Measurements from ENCODE around the gene ANKDD1A.

DNA sequence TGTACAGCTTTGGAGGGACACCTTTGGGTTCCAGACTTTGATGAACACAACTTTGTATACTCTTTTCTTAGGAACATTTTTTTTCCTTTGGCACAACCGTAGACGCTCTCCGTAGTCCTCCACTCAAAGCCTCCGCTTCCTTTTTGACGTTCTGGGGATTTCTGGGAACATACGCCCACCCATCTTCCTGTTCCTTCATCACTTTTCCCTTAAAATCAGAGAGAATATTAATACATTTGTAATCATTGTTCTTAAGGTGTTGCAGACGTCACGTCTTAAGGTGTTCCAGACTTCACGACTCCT, 78.4 kb downstream of the ANKDD1A start:
- no peak for TF ChIP-seq TAF1 (IDR thresholded peaks at IDR 0.05; ENCODE audit: borderline replicate concordance, insufficient read depth, low read length)
- no peak; the same call in 1 of the 2 replicates for TF ChIP-seq POLR2AphosphoS5 (IDR thresholded peaks at IDR 0.05; ENCODE audit: low read depth, low read length)
- TF ChIP-seq, protein P1, sequence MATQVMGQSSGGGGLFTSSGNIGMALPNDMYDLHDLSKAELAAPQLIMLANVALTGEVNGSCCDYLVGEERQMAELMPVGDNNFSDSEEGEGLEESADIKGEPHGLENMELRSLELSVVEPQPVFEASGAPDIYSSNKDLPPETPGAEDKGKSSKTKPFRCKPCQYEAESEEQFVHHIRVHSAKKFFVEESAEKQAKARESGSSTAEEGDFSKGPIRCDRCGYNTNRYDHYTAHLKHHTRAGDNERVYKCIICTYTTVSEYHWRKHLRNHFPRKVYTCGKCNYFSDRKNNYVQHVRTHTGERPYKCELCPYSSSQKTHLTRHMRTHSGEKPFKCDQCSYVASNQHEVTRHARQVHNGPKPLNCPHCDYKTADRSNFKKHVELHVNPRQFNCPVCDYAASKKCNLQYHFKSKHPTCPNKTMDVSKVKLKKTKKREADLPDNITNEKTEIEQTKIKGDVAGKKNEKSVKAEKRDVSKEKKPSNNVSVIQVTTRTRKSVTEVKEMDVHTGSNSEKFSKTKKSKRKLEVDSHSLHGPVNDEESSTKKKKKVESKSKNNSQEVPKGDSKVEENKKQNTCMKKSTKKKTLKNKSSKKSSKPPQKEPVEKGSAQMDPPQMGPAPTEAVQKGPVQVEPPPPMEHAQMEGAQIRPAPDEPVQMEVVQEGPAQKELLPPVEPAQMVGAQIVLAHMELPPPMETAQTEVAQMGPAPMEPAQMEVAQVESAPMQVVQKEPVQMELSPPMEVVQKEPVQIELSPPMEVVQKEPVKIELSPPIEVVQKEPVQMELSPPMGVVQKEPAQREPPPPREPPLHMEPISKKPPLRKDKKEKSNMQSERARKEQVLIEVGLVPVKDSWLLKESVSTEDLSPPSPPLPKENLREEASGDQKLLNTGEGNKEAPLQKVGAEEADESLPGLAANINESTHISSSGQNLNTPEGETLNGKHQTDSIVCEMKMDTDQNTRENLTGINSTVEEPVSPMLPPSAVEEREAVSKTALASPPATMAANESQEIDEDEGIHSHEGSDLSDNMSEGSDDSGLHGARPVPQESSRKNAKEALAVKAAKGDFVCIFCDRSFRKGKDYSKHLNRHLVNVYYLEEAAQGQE (IDR thresholded peaks at IDR 0.05; ENCODE audit: insufficient read depth in 1 of 2, low read depth in 2 of 2, low read length in 2 of 2) = no peak
- no peak for TF ChIP-seq SIN3A (IDR thresholded peaks at IDR 0.05; ENCODE audit: borderline replicate concordance, insufficient read depth, low read length)

All from PFSK-1 (cell line).